Calu3 (cell line): ENCODE measurements around the gene UNC45B. TPM values are rescaled to one million over a fixed set of nuclear protein-coding genes. Genes with fewer than 3 reads are reported as not detected.

Experiments used
- BruUV-seq: library from RNA; stranded (reverse); fragments of 400-500 nt; replicated peaks from 2 replicates; lab custom pipeline; 2021; lab: Mats Ljungman, UMichigan
- CTCF ChIA-PET: fragments of 300-600 bp; sonication (Branson Sonifier 250); formaldehyde crosslinking; loops from one replicate; lab custom pipeline; 2022; ENCODE audit warnings: antibody characterized with exemption; lab: Charles Lee
- DNase-seq: peaks from one replicate; pipeline ENCODE4 v3.0.0; 2022
- H3K27ac Mint-ChIP-seq: one replicate; pipeline ENCODE4 v1.8.0; 2022; ENCODE audit warnings: mixed read lengths; ENCODE audit not compliant: unreplicated experiment
- H3K27me3 Mint-ChIP-seq: one replicate; pipeline ENCODE4 v1.8.0; 2022; ENCODE audit warnings: mixed read lengths; ENCODE audit not compliant: unreplicated experiment
- H3K36me3 Mint-ChIP-seq: one replicate; pipeline ENCODE4 v1.8.0; 2022; ENCODE audit warnings: mild to moderate bottlenecking, moderate library complexity, mixed read lengths; ENCODE audit not compliant: insufficient read depth, unreplicated experiment
- H3K4me1 Mint-ChIP-seq: one replicate; pipeline ENCODE4 v1.8.0; 2022; ENCODE audit warnings: mild to moderate bottlenecking, low read depth, mixed read lengths; ENCODE audit not compliant: unreplicated experiment
- H3K4me3 Mint-ChIP-seq: one replicate; pipeline ENCODE4 v1.8.0; 2022; ENCODE audit warnings: mild to moderate bottlenecking, low read depth, moderate library complexity, mixed read lengths; ENCODE audit not compliant: unreplicated experiment
- H3K9me3 Mint-ChIP-seq: one replicate; pipeline ENCODE4 v1.8.0; 2022; ENCODE audit warnings: low read depth, mixed read lengths; ENCODE audit not compliant: unreplicated experiment
- intact Hi-C: fragments of 100-400 bp; cut with micrococcal nuclease; formaldehyde crosslinking; loops from one replicate; pipeline ENCODE4 v1.10.0; 2022; ENCODE audit not compliant: unreplicated experiment
- total RNA-seq: library from RNA; stranded (reverse); gene quantifications from 2 replicates; pipeline ENCODE4 v1.2.3, GENCODE V29; 2022
- TF ChIP-seq, protein P1 (sequence below): fragments of 200-600 bp; IDR thresholded peaks from one replicate; pipeline ENCODE4 v1.8.0; 2022; ENCODE audit warnings: antibody characterized with exemption; ENCODE audit not compliant: unreplicated experiment

UNC45B gene
- total RNA-seq, 1 experiment from 2014 or later = not detected

DNA sequence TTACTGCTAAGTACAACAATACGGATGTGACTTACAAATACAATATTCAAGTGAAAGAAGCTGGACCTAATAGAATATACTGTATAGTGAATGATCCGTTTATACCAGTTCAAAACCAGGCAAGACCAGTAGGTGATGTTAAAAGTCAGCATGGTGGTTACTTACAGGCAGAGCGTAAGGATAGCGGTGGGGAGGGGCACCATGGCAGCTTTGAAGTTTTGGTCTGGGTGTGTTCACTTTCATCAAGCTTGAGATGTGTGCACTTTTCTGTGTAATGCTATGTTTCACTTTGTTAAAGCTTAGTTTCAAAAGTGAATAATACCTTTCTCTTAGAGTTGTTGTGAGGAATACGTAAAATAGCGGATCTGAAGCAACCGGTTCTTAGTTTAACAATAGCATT is 63.1 kb downstream of the UNC45B start:
- CTCF ChIA-PET = no interaction called here

DNA sequence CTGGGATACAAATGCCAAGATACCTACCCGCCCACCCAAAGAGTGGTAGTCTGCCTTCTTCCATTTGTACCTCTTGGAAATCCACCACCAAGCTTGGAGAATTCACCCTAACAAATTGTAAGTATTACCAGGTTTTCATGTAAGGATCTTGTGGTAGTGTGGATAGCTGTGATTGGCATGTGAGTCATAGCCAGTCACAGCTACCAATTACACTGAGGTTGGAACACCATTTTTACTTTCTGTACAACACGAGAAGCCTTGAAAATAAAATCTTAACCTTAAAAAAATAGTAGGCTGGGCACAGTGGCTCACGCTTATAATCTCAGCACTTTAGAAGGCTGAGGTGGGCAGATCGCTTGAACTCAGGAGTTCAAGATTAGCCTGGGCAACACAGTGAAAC is 65.1 kb downstream of the UNC45B start:
- TF ChIP-seq, protein P1, sequence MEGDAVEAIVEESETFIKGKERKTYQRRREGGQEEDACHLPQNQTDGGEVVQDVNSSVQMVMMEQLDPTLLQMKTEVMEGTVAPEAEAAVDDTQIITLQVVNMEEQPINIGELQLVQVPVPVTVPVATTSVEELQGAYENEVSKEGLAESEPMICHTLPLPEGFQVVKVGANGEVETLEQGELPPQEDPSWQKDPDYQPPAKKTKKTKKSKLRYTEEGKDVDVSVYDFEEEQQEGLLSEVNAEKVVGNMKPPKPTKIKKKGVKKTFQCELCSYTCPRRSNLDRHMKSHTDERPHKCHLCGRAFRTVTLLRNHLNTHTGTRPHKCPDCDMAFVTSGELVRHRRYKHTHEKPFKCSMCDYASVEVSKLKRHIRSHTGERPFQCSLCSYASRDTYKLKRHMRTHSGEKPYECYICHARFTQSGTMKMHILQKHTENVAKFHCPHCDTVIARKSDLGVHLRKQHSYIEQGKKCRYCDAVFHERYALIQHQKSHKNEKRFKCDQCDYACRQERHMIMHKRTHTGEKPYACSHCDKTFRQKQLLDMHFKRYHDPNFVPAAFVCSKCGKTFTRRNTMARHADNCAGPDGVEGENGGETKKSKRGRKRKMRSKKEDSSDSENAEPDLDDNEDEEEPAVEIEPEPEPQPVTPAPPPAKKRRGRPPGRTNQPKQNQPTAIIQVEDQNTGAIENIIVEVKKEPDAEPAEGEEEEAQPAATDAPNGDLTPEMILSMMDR = no peak
- Mint-ChIP-seq H3K36me3 (no peaks in the 10 kb centered on the region), H3K27me3 (peaks cover 87% of the 10 kb centered on the region), H3K4me3 (no peak overlapping the region), H3K4me1 (no peaks in the 10 kb centered on the region), H3K9me3 (no peaks in the 10 kb centered on the region), H3K27ac (no peak overlapping the region)
- no TSS peak for BruUV-seq
- intact Hi-C loops = no loop called here
- DNase-seq = no peak
- CTCF ChIA-PET = interaction anchor here (1.0 kb wide), 1 partner anchor 31 kb away, joined by 3 read pairs; no protein-coding TSS in a partner anchor

More for the DNA sequence above, 63.1 kb downstream of the UNC45B start:
- DNase-seq = no peak
- Mint-ChIP-seq H3K27ac (no peak overlapping the region), H3K27me3 (peaks cover 96% of the 10 kb centered on the region), H3K4me3 (no peak overlapping the region), H3K36me3 (no peaks in the 10 kb centered on the region), H3K4me1 (no peaks in the 10 kb centered on the region), H3K9me3 (no peaks in the 10 kb centered on the region)
- TF ChIP-seq, protein P1 = no peak
- BruUV-seq = no TSS peak
- intact Hi-C loops = no loop called here

DNA sequence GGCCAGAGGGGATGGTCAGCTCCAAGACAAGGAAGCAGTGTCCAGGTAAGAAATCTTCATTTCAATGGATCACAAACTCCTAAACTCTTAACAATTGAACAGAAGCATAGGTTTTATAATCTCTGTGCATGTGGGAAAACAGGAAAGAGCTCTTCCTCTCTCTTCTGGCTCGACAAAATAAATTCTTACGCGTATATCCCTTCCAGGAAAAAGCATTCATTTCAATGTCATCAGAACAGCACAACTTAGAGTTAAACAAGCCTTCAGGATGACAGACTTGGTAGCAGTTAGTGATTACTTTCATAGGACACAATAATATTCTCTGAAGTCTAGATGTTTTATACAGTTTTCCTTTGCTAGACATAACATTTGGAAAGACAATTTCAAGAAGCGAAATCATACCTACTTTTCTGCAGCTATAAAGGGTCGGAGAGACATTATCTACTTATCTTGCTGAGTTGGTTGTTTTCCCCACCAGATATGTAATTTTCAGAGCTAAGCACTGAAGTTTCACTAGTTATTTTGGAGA is 65.9 kb downstream of the UNC45B start:
- TF ChIP-seq, protein P1 = no peak
- no peaks in the 10 kb centered on the region for H3K9me3 Mint-ChIP-seq
- H3K27ac Mint-ChIP-seq = no peak overlapping the region
- H3K36me3 Mint-ChIP-seq = no peaks in the 10 kb centered on the region
- DNase-seq = no peak
- CTCF ChIA-PET = interaction anchor here (1.0 kb wide), 1 partner anchor 30 kb away, joined by 3 read pairs; no protein-coding TSS in a partner anchor
- no TSS peak for BruUV-seq
- peaks cover 80% of the 10 kb centered on the region for H3K27me3 Mint-ChIP-seq
- H3K4me3 Mint-ChIP-seq = no peak overlapping the region
- H3K4me1 Mint-ChIP-seq = no peaks in the 10 kb centered on the region
- intact Hi-C loops = no loop called here

DNA sequence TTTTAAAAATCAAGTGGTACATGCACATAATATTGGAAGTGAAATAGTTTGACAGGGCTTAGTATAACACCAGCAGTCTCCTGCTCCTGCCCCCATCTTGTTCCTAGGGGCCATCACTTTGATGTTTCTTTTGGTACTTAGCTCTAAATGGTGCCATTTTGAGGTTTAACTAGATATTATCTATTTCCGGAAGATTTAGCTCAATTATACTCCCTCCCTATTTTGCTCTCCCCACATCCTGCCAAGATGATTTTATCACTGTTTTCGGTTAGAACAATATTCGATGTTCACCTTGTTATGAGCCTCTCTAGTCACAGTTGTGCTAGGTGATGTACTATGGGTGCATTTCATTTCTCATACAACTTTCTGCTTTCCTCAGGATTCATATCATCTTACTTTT is 66.6 kb downstream of the UNC45B start:
- H3K27ac Mint-ChIP-seq = no peak overlapping the region
- no peak overlapping the region for H3K4me3 Mint-ChIP-seq
- TF ChIP-seq, protein P1 = no peak
- H3K36me3 Mint-ChIP-seq = no peaks in the 10 kb centered on the region
- no TSS peak for BruUV-seq
- H3K27me3 Mint-ChIP-seq = peaks cover 72% of the 10 kb centered on the region
- no peak for DNase-seq
- CTCF ChIA-PET = no interaction called here
- H3K4me1 Mint-ChIP-seq = no peaks in the 10 kb centered on the region
- no peaks in the 10 kb centered on the region for H3K9me3 Mint-ChIP-seq
- intact Hi-C loops = no loop called here
